ENCODE data around the gene DPYSL4.

- TF ChIP-seq POLR2AphosphoS5 (IDR thresholded peaks at IDR 0.05; ENCODE audit: low read depth) = no peak
- no peak for TF ChIP-seq CTCF (conservative IDR thresholded peaks at IDR 0.05; ENCODE audit: low read depth in 2 of 2)
- no peak for TF ChIP-seq EZH2 (IDR thresholded peaks at IDR 0.05; ENCODE audit: low read depth, unreplicated experiment)
Measured at GRCh38 chr10:132158823-132159222, 27.9 kb upstream of the DPYSL4 start.

All from GM23338 (cell line).